DOHH2 (cell line): Measurements from ENCODE around the gene IRF2.

Source experiments
- CTCF ChIP-seq: fragments of 200-600 bp; sonication (generic); IDR thresholded peaks from one replicate; pipeline ENCODE4 v1.5.1; 2014; ENCODE audit warnings: antibody characterized with exemption, mild to moderate bottlenecking, low read depth, low read length; ENCODE audit not compliant: poor library complexity, severe bottlenecking
- EZH2phosphoT487 ChIP-seq: fragments of 200-600 bp; sonication (generic); IDR thresholded peaks from 2 replicates; pipeline ENCODE4 v1.6.1; 2017; ENCODE audit warnings: borderline replicate concordance, mild to moderate bottlenecking, antibody characterized with exemption, low read length, moderate library complexity, mixed read lengths

- no peak for TF ChIP-seq CTCF
- TF ChIP-seq EZH2phosphoT487, result no peak
Measured at GRCh38 chr4:184441461-184442313, 32.7 kb downstream of the IRF2 start.
